ENCODE data around the gene ALAS1. TPM values are rescaled to one million over a fixed set of nuclear protein-coding genes. Genes with fewer than 3 reads are reported as not detected.

ALAS1 gene
- total and polyA plus RNA-seq, 2 experiments from 2014 or later, result 17.8 to 42.8 TPM

DNA sequence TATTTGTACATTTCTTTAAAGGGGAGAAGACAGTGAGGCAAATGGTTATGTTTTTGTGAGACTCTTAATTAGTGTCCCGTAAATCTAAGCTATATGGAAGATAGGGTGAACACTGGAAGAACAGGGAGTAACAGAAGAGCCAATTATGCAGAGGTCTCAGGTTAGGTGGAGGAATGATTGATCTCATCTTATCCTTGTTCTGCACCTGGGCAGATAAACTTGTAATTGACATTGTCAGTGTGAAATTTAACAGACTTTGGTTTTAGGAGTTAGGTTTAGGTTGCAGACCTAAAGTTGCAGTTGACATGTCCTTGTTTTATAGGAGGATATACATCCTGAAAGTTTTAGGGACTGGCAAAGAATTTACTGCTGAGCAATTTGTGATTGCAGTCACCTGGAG, 44.1 kb downstream of the ALAS1 start:
- Mint-ChIP-seq H3K4me1 (peaks cover 36% of the 10 kb centered on the region), H3K4me3 (no peak overlapping the region), H3K27me3 (ENCODE audit: insufficient read depth, low read depth, poor library complexity) (peaks cover 43% of the 10 kb centered on the region), H3K27ac (no peak overlapping the region), H3K36me3 (ENCODE audit: low read depth) (peaks cover 12% of the 10 kb centered on the region; the same call in 2 of the 3 replicates), H3K9me3 (peaks cover 6% of the 10 kb centered on the region; the same call in 2 of the 3 replicates)
- Histone ChIP-seq H2AFZ (no peak overlapping the region), H3K27me3 (ENCODE audit: insufficient read depth) (peaks cover 40% of the 10 kb centered on the region), H3K79me2 (replicated peaks; ENCODE audit: insufficient read depth) (peaks cover 14% of the 10 kb centered on the region), H3K9me2 (ENCODE audit: insufficient read depth) (no peaks in the 10 kb centered on the region), H3K4me2 (no peak overlapping the region), H3F3A (replicated peaks; ENCODE audit: low read depth) (peaks cover 10% of the 10 kb centered on the region; the same call in 1 of the 2 replicates), H3K27ac (ENCODE audit: low read depth) (no peak overlapping the region), H3K4me1 (ENCODE audit: insufficient read depth) (peaks cover 35% of the 10 kb centered on the region), H3K4me3 (no peak overlapping the region), H4K20me1 (replicated peaks; ENCODE audit: insufficient read depth) (no peaks in the 10 kb centered on the region; the same call in 1 of the 2 replicates), H3K36me3 (ENCODE audit: insufficient read depth) (no peaks in the 10 kb centered on the region)
- no peak for ATAC-seq
- TF ChIP-seq POLR2AphosphoS5 (IDR thresholded peaks at IDR 0.05; ENCODE audit: low read depth), result no peak
- TF ChIP-seq, protein P1, sequence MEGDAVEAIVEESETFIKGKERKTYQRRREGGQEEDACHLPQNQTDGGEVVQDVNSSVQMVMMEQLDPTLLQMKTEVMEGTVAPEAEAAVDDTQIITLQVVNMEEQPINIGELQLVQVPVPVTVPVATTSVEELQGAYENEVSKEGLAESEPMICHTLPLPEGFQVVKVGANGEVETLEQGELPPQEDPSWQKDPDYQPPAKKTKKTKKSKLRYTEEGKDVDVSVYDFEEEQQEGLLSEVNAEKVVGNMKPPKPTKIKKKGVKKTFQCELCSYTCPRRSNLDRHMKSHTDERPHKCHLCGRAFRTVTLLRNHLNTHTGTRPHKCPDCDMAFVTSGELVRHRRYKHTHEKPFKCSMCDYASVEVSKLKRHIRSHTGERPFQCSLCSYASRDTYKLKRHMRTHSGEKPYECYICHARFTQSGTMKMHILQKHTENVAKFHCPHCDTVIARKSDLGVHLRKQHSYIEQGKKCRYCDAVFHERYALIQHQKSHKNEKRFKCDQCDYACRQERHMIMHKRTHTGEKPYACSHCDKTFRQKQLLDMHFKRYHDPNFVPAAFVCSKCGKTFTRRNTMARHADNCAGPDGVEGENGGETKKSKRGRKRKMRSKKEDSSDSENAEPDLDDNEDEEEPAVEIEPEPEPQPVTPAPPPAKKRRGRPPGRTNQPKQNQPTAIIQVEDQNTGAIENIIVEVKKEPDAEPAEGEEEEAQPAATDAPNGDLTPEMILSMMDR (conservative IDR thresholded peaks at IDR 0.05; ENCODE audit: low read depth in 2 of 2), result no peak
- TF ChIP-seq, protein P2, sequence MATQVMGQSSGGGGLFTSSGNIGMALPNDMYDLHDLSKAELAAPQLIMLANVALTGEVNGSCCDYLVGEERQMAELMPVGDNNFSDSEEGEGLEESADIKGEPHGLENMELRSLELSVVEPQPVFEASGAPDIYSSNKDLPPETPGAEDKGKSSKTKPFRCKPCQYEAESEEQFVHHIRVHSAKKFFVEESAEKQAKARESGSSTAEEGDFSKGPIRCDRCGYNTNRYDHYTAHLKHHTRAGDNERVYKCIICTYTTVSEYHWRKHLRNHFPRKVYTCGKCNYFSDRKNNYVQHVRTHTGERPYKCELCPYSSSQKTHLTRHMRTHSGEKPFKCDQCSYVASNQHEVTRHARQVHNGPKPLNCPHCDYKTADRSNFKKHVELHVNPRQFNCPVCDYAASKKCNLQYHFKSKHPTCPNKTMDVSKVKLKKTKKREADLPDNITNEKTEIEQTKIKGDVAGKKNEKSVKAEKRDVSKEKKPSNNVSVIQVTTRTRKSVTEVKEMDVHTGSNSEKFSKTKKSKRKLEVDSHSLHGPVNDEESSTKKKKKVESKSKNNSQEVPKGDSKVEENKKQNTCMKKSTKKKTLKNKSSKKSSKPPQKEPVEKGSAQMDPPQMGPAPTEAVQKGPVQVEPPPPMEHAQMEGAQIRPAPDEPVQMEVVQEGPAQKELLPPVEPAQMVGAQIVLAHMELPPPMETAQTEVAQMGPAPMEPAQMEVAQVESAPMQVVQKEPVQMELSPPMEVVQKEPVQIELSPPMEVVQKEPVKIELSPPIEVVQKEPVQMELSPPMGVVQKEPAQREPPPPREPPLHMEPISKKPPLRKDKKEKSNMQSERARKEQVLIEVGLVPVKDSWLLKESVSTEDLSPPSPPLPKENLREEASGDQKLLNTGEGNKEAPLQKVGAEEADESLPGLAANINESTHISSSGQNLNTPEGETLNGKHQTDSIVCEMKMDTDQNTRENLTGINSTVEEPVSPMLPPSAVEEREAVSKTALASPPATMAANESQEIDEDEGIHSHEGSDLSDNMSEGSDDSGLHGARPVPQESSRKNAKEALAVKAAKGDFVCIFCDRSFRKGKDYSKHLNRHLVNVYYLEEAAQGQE (IDR thresholded peaks at IDR 0.05; ENCODE audit: unreplicated experiment), result no peak
- no peak for TF ChIP-seq STAT1 (IDR thresholded peaks at IDR 0.05; ENCODE audit: unreplicated experiment)
- TF ChIP-seq CREB1 (CRISPR knock-in tag; IDR thresholded peaks at IDR 0.05; ENCODE audit: low read depth), result no peak
- no peak for DNase-seq (ENCODE audit: low spot score)

DNA sequence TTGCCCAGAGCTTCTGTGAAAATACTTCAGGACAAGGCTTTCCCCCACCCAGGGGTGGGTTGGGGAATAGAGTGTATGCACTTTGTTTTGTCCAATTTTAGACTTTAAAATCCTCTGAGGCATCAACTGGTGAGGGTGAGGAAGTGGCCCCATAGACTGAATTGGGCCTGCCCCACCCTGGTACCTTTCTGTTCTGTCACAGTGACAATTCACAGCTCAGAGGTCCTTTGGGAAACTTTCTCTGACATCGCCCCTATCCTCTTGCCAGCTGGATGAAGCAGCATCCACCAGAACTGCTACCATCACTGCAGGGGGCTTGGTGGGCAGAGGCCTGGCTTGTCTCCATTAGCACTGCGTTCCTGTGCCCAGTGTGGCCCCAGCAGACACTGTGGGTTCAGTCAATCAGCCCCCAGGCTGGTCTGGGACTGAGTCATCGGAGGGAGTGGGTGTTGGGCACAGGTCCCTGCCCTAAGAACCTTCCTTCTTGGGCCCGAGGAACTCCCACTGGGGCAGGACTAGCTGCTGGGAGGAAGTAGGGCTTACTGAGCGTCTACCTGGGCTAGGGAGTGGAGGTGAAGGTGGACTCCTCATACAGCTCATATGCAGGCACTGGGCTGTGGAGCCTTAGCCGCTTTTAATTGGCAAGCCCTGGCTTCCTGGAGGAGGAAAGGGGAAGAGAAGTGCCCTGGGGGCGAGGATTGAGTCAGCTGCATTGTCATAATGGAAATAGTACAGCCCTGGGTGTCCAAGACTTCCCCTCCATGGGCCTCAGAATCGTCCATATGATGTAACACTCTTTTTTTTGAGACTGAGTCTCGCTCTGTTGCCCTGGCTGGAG, 46.0 kb downstream of the ALAS1 start:
- no peaks in the 10 kb centered on the region for H3K9me2 ChIP-seq (ENCODE audit: insufficient read depth)
- H3K27me3 ChIP-seq (ENCODE audit: insufficient read depth), result peaks cover 44% of the 10 kb centered on the region
- no peak for DNase-seq (ENCODE audit: low spot score)
- peaks cover 22% of the 10 kb centered on the region for H3K4me1 Mint-ChIP-seq
- no peak overlapping the region for H3K4me2 ChIP-seq
- H3K4me3 ChIP-seq, result no peak overlapping the region
- no peak overlapping the region for H3K27ac ChIP-seq (ENCODE audit: low read depth)
- no peaks in the 10 kb centered on the region for H3K36me3 ChIP-seq (ENCODE audit: insufficient read depth)
- H3K36me3 Mint-ChIP-seq (ENCODE audit: low read depth), result peaks cover 12% of the 10 kb centered on the region; the same call in 2 of the 3 replicates
- H3K9me3 Mint-ChIP-seq, result peaks cover 6% of the 10 kb centered on the region; the same call in 2 of the 3 replicates
- ATAC-seq, result no peak
- H4K20me1 ChIP-seq (replicated peaks; ENCODE audit: insufficient read depth), result no peaks in the 10 kb centered on the region; the same call in 1 of the 2 replicates
- peaks cover 4% of the 10 kb centered on the region; the same call in 1 of the 2 replicates for H3K79me2 ChIP-seq (replicated peaks; ENCODE audit: insufficient read depth)
- TF ChIP-seq, protein P1 (conservative IDR thresholded peaks at IDR 0.05; ENCODE audit: low read depth in 2 of 2), result no peak
- no peak for TF ChIP-seq CREB1 (CRISPR knock-in tag; IDR thresholded peaks at IDR 0.05; ENCODE audit: low read depth)
- 0 out of 3 replicates have a peak overlapping the region, but pooled peaks have one; percentile 65 for H3K4me3 Mint-ChIP-seq
- H3K27me3 Mint-ChIP-seq (ENCODE audit: insufficient read depth, low read depth, poor library complexity), result peaks cover 55% of the 10 kb centered on the region
- peaks cover 8% of the 10 kb centered on the region; the same call in 1 of the 2 replicates for H3F3A ChIP-seq (replicated peaks; ENCODE audit: low read depth)
- no peak overlapping the region for H3K27ac Mint-ChIP-seq
- H2AFZ ChIP-seq, result no peak overlapping the region
- H3K4me1 ChIP-seq (ENCODE audit: insufficient read depth), result peaks cover 21% of the 10 kb centered on the region

All from GM23338 (cell line).